BLaER1 treated with 17β-estradiol and CSF1 and Interleukin-3, amounts not matched to agents 10 nM and 100 nM (cell line): ENCODE results near the gene C9orf78.
"Not testable (repeated sequence)": the region's sequence is repeated elsewhere in the genome, so short reads cannot be mapped to it uniquely, and the experiment has no call there.

Source experiments
- H3K27ac ChIP-seq, 11 experiments: shearing (Covaris generic); formaldehyde crosslinking; 2 replicates each; pipeline ENCODE4 v1.8.1; 2022
- H3K27me3 ChIP-seq, 11 experiments: shearing (Covaris generic); formaldehyde crosslinking; 2 replicates each; pipeline ENCODE4 v1.8.1; 2022
- H3K36me3 ChIP-seq, 11 experiments: shearing (Covaris generic); formaldehyde crosslinking; 2 replicates each; pipeline ENCODE4 v1.8.1; 2022
- H3K4me1 ChIP-seq, 10 experiments: shearing (Covaris generic); formaldehyde crosslinking; 2 replicates each; pipeline ENCODE4 v1.8.1; 2022
- H3K4me2 ChIP-seq, 11 experiments: shearing (Covaris generic); formaldehyde crosslinking; 2 replicates each; pipeline ENCODE4 v1.8.1; 2022
- H3K4me3 ChIP-seq, 10 experiments: shearing (Covaris generic); formaldehyde crosslinking; 2 replicates each; pipeline ENCODE4 v1.8.1; 2022
- H3K9ac ChIP-seq, 11 experiments: shearing (Covaris generic); formaldehyde crosslinking; 2 replicates each; pipeline ENCODE4 v1.8.1; 2022
- H3K9me3 ChIP-seq, 11 experiments: shearing (Covaris generic); formaldehyde crosslinking; replicated peaks in 1 of 11; 2 replicates each; pipeline ENCODE4 v1.8.1; 2022
- H4K20me1 ChIP-seq, 11 experiments: shearing (Covaris generic); formaldehyde crosslinking; 2 replicates each; pipeline ENCODE4 v1.8.1; 2022
- Cebpa-rat ChIP-seq, 11 experiments: shearing (Covaris generic); IDR thresholded peaks; 2 replicates each; pipeline ENCODE4 v1.8.1; 2022

Gene C9orf78

GRCh38 chr9:129802833-129803675 lies 32.0 kb downstream of the C9orf78 start, which contains the start of gene TOR1B:
TOR1B (plus strand) TSS chr9:129803184; CDS start chr9:129803213, 29 bp downstream.
- Histone ChIP-seq H4K20me1 (peaks cover 3 to 49% (median 39%) of the 10 kb centered on the region in 11 experiments; a peak in 17 of 22 replicates), H3K27ac (peak within 1 kb of the TSS; percentile 64 to 83 (median 75); a peak in 21 of 22 replicates), H3K9ac (peak within 1 kb of the TSS; percentile 75 to 87 (median 81)), H3K4me1 (peaks cover 30 to 41% (median 35%) of the 10 kb centered on the region in 10 experiments), H3K27me3 (no peaks in the 10 kb centered on the region), H3K4me2 (peak within 1 kb of the TSS; percentile 90 to 99 (median 97)), H3K9me3 (no peaks in the 10 kb centered on the region), H3K4me3 (peak within 1 kb of the TSS; percentile 68 to 91 (median 82)), H3K36me3 (peaks cover 15 to 38% (median 24%) of the 10 kb centered on the region in 11 experiments; a peak in 21 of 22 replicates)
- no peak for TF ChIP-seq Cebpa-rat (IDR thresholded peaks at IDR 0.05)

- H3K27ac ChIP-seq, result no peak overlapping the region
- H3K4me3 ChIP-seq, result no peak overlapping the region
- peaks cover under 1 to 22% (median 10%) of the 10 kb centered on the region in 11 experiments; a peak in 15 of 22 replicates for H3K36me3 ChIP-seq
- peaks cover 25 to 33% (median 28%) of the 10 kb centered on the region in 10 experiments for H3K4me1 ChIP-seq
- H3K27me3 ChIP-seq, result no peaks in the 10 kb centered on the region
- H3K9me3 ChIP-seq, result no peaks in the 10 kb centered on the region
- H3K4me2 ChIP-seq, result no peak overlapping the region
- TF ChIP-seq Cebpa-rat (IDR thresholded peaks at IDR 0.05), result no peak
- peaks cover 0 to 34% (median 27%) of the 10 kb centered on the region in 11 experiments; a peak in 17 of 22 replicates for H4K20me1 ChIP-seq
- H3K9ac ChIP-seq, result no peak overlapping the region
These were observed 33.6 kb downstream of the C9orf78 start for GRCh38 chr9:129801504-129801903.

- Histone ChIP-seq H3K27me3 (peaks cover 0 to 7% (median 0%) of the 10 kb centered on the region in 11 experiments; a peak in 7 of 22 replicates), H3K4me3 (no peak overlapping the region), H3K4me2 (no peak overlapping the region), H3K36me3 (0 out of 22 replicates have a peak, but pooled peaks cover 0 to under 1% (median 0%) of the 10 kb centered on the region in 11 experiments), H3K4me1 (peaks cover 2 to 8% (median 4%) of the 10 kb centered on the region in 10 experiments), H3K27ac (no peak overlapping the region), H3K9me3 (no peaks in the 10 kb centered on the region), H3K9ac (no peak overlapping the region), H4K20me1 (peaks cover 0 to 9% (median 5%) of the 10 kb centered on the region in 11 experiments; a peak in 14 of 22 replicates)
- TF ChIP-seq Cebpa-rat (IDR thresholded peaks at IDR 0.05), result no peak
These were observed 36.1 kb downstream of the C9orf78 start for GRCh38 chr9:129798973-129799372.

GRCh38 chr9:129796029-129796428 lies 39.0 kb downstream of the C9orf78 start:
- H3K36me3 ChIP-seq, H3K4me1 ChIP-seq, H3K27ac ChIP-seq, H3K27me3 ChIP-seq, H4K20me1 ChIP-seq, H3K4me3 ChIP-seq, H3K9me3 ChIP-seq, H3K4me2 ChIP-seq, H3K9ac ChIP-seq: not testable (repeated sequence)

- H3K4me1 ChIP-seq, result peaks cover 0 to 11% (median 7%) of the 10 kb centered on the region in 10 experiments; a peak in 15 of 20 replicates
- H3K4me2 ChIP-seq, result no peak overlapping the region
- H3K9ac ChIP-seq, result no peak overlapping the region
- H3K9me3 ChIP-seq, result no peaks in the 10 kb centered on the region
- H4K20me1 ChIP-seq, result no peaks in the 10 kb centered on the region
- no peak overlapping the region for H3K27ac ChIP-seq
- TF ChIP-seq Cebpa-rat (IDR thresholded peaks at IDR 0.05), result no peak
- H3K27me3 ChIP-seq, result peaks cover 0 to 7% (median 0%) of the 10 kb centered on the region in 11 experiments; a peak in 7 of 22 replicates
- H3K4me3 ChIP-seq, result no peak overlapping the region
- H3K36me3 ChIP-seq, result no peaks in the 10 kb centered on the region
These were observed 40.5 kb downstream of the C9orf78 start for GRCh38 chr9:129794549-129794948.

GRCh38 chr9:129786481-129786880 lies 48.6 kb downstream of the C9orf78 start:
- Histone ChIP-seq H3K4me1 (peaks cover 3 to 40% (median 32%) of the 10 kb centered on the region in 10 experiments; a peak in 19 of 20 replicates), H3K4me3 (no peak overlapping the region), H3K27me3 (no peaks in the 10 kb centered on the region), H4K20me1 (no peaks in the 10 kb centered on the region), H3K4me2 (no peak overlapping the region), H3K36me3 (no peaks in the 10 kb centered on the region), H3K9ac (no peak overlapping the region), H3K9me3 (no peaks in the 10 kb centered on the region), H3K27ac (no peak overlapping the region)
- TF ChIP-seq Cebpa-rat (IDR thresholded peaks at IDR 0.05), result no peak

- no peak overlapping the region for H3K4me2 ChIP-seq
- H3K4me3 ChIP-seq, result no peak overlapping the region
- no peak overlapping the region for H3K27ac ChIP-seq
- H3K36me3 ChIP-seq, result no peaks in the 10 kb centered on the region
- TF ChIP-seq Cebpa-rat (IDR thresholded peaks at IDR 0.05), result no peak
- H4K20me1 ChIP-seq, result no peaks in the 10 kb centered on the region
- H3K4me1 ChIP-seq, result peaks cover 3 to 46% (median 36%) of the 10 kb centered on the region in 10 experiments; a peak in 19 of 20 replicates
- H3K9me3 ChIP-seq, result no peaks in the 10 kb centered on the region
- no peaks in the 10 kb centered on the region for H3K27me3 ChIP-seq
- H3K9ac ChIP-seq, result no peak overlapping the region
These were observed 49.2 kb downstream of the C9orf78 start for GRCh38 chr9:129785866-129786265.

GRCh38 chr9:129784970-129785369 lies 50.1 kb downstream of the C9orf78 start:
- peak overlapping the region in 2 of 11 experiments; percentile 6 to 7; a peak in 1 of 22 replicates for H3K4me2 ChIP-seq
- H3K27me3 ChIP-seq, H3K27ac ChIP-seq, H4K20me1 ChIP-seq, H3K9me3 ChIP-seq, H3K4me3 ChIP-seq, H3K36me3 ChIP-seq, H3K9ac ChIP-seq: not testable (repeated sequence)
- peaks cover under 1 to 51% (median 41%) of the 10 kb centered on the region in 10 experiments; a peak in 19 of 20 replicates for H3K4me1 ChIP-seq
